Measurements from ENCODE around the gene TACR1.

The TACR1 gene

DNA sequence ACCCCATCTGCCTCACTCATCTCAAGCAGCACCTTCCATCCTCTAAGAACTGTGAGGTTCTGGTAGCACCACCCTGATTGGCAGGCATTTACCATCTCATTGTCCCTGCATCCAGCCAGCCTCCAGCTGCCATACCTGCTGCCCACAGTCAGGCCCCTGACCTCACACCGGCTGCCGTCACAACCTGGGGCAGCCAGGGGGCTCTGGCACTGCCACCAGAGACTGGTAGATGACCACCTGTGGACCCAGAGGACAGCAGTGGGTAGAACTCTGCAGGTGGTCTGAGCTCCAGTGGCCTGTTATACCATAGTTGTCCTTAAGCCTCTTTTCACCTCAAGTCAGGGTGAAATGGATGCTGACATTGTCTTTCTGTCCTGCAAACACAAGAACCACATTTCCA, 171.4 kb downstream of the TACR1 start:
- Mint-ChIP-seq H3K27ac (no peak overlapping the region), H3K4me3 (no peak overlapping the region), H3K4me1 (no peaks in the 10 kb centered on the region), H3K36me3 (ENCODE audit: low read depth) (no peaks in the 10 kb centered on the region), H3K27me3 (ENCODE audit: low read depth, poor library complexity) (peaks cover 2% of the 10 kb centered on the region), H3K9me3 (no peaks in the 10 kb centered on the region)
- DNase-seq: no peak
- TF ChIP-seq, protein P1, sequence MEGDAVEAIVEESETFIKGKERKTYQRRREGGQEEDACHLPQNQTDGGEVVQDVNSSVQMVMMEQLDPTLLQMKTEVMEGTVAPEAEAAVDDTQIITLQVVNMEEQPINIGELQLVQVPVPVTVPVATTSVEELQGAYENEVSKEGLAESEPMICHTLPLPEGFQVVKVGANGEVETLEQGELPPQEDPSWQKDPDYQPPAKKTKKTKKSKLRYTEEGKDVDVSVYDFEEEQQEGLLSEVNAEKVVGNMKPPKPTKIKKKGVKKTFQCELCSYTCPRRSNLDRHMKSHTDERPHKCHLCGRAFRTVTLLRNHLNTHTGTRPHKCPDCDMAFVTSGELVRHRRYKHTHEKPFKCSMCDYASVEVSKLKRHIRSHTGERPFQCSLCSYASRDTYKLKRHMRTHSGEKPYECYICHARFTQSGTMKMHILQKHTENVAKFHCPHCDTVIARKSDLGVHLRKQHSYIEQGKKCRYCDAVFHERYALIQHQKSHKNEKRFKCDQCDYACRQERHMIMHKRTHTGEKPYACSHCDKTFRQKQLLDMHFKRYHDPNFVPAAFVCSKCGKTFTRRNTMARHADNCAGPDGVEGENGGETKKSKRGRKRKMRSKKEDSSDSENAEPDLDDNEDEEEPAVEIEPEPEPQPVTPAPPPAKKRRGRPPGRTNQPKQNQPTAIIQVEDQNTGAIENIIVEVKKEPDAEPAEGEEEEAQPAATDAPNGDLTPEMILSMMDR (IDR thresholded peaks at IDR 0.05): no peak

DNA sequence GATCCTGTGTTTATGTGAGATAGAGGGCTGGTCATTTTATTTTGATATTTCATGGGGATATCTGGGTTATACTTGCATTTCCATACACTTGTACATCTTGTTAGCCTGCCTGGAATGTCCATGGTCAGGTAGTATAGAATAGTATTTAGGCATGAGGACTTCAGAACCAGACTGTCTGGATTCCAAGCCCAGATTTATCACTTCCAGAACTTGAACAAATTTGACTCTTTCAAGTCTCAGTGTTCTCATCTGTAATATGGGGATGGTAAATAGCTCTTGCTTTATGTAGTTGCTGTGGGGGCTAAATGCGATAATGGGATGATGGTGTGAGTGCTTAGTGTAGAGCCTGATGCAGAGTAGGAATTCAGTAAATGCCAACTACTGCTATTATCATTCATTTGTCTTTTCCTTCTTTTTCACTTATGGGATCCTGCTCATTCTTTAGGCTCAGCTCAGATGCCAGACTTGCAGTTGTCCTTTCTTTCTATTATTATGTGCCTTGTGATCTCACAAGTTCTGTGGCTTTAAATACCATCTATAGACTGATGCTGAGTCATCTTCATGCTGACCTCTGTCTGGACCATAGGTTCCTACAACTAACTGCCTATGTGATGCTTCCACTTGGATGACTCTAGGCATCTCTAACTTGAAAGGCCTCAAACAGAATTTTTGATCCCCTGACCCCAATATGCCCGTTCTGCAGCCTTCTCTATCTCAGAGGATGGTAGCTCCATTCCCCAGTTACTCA, 173.5 kb downstream of the TACR1 start:
- no peaks in the 10 kb centered on the region for H3K36me3 Mint-ChIP-seq (ENCODE audit: low read depth)
- no peak overlapping the region for H3K4me3 Mint-ChIP-seq
- TF ChIP-seq, protein P1 (IDR thresholded peaks at IDR 0.05): no peak
- peaks cover 3% of the 10 kb centered on the region for H3K4me1 Mint-ChIP-seq
- DNase-seq: no peak
- H3K27ac Mint-ChIP-seq: no peak overlapping the region
- H3K9me3 Mint-ChIP-seq: no peaks in the 10 kb centered on the region
- peaks cover 3% of the 10 kb centered on the region for H3K27me3 Mint-ChIP-seq (ENCODE audit: low read depth, poor library complexity)

DNA sequence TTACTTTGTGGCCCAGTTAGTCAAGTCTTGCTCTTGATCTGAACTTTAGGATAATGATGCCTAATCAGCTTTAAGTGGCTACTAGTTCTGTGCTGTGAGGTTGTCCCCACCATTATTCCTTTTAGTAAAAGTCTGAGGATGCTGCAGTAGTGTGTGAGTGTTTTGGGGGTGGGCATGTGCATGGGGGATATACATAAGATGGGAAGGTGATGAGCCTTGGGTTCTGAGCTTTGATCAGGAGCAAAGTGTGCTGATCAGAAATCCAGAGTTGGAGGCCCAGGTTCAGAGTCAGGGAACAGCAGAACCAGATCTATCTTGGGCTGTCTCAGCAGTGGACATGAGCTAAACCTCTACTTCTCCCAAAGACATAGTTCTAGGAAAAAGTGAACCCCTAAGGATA, 174.1 kb downstream of the TACR1 start:
- Mint-ChIP-seq H3K4me1 (peaks cover 8% of the 10 kb centered on the region), H3K27me3 (ENCODE audit: low read depth, poor library complexity) (peaks cover 5% of the 10 kb centered on the region), H3K9me3 (no peaks in the 10 kb centered on the region), H3K27ac (no peak overlapping the region), H3K36me3 (ENCODE audit: low read depth) (no peaks in the 10 kb centered on the region), H3K4me3 (no peak overlapping the region)
- no peak for DNase-seq
- TF ChIP-seq, protein P1 (IDR thresholded peaks at IDR 0.05): no peak

DNA sequence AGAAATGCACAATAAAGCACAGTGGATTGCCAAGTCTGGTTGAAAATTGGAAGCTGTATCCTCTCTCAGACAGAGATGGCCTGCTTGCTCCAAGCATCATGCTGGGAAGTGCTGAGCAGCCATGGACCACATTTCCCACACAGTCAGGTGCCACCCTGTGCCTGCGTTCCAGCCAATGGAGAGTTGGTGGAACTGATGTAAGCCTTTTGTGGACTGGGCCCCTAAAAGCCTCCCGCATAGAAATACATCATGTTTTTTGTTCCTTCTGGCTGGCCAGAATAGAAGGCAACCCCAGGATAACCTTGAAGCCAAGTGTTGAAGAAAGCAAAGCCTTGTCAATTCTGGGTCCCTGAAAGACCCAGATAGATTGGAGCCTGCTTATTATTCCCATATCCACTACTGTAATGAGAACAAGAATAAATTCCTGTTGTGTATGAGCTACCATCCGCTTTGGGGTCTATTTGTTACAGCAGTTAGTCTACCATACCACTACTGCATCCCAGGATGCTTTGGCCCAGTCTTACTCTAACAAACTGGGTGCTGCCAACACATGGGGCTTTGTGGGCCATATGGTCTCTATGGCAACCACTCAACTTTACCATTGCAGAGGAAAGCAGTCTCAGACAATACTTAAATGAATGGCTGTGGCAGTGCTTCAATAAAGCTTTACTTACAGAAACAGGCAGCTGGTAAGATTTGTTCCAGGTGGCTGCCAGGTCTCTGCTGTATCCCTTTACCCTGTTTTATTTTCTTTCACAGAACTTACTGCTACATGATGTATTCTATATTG, 175.5 kb downstream of the TACR1 start:
- Mint-ChIP-seq H3K4me1 (peaks cover 19% of the 10 kb centered on the region), H3K36me3 (ENCODE audit: low read depth) (no peaks in the 10 kb centered on the region), H3K9me3 (no peaks in the 10 kb centered on the region), H3K4me3 (no peak overlapping the region), H3K27me3 (ENCODE audit: low read depth, poor library complexity) (peaks cover 3% of the 10 kb centered on the region), H3K27ac (no peak overlapping the region)
- DNase-seq: no peak
- TF ChIP-seq, protein P1 (IDR thresholded peaks at IDR 0.05): no peak

DNA sequence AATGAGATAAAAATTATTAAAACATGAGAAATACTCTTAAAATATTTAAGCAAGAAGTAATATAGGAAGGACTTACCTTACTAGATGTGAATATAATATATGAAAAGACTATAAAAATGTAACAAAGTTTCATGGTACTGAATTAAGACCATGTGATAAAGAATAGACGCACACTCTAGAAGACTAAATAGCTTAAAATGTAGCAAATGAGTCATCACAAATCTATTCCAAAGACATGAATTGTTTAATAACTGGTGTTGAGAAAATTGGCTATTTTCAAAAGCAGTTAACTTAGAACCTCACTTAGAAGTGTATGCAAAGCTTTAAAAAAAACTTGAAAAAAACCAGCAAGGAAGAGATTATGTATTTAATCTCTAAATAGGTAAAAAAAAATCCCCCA, 176.8 kb downstream of the TACR1 start:
- peaks cover 3% of the 10 kb centered on the region for H3K27me3 Mint-ChIP-seq (ENCODE audit: low read depth, poor library complexity)
- no peaks in the 10 kb centered on the region for H3K36me3 Mint-ChIP-seq (ENCODE audit: low read depth)
- DNase-seq: no peak
- TF ChIP-seq, protein P1 (IDR thresholded peaks at IDR 0.05): no peak
- peaks cover 19% of the 10 kb centered on the region for H3K4me1 Mint-ChIP-seq
- no peak overlapping the region for H3K27ac Mint-ChIP-seq
- H3K4me3 Mint-ChIP-seq: no peak overlapping the region
- H3K9me3 Mint-ChIP-seq: no peaks in the 10 kb centered on the region
